Heart left ventricle (tissue), 16 donors: ENCODE results near the gene ASB15. TPM values are rescaled to one million over a fixed set of nuclear protein-coding genes. Genes with fewer than 3 reads are reported as not detected.
"Not testable (repeated sequence)": the region's sequence is repeated elsewhere in the genome, so short reads cannot be mapped to it uniquely, and the experiment has no call there.

ENCODE experiments used
- ATAC-seq, 4 donors: fragments of 200-7000 bp; cut with Tn5 transposase; one replicate each; pipeline ENCODE4 v1.9.1; 2020 to 2022; ENCODE audit warnings: moderate library complexity in 4 of 4, mild to moderate bottlenecking in 3 of 4, moderate number of reproducible peaks in 1 of 4
- DNase-seq, 5 donors: peaks; one replicate each; pipeline ENCODE4 v3.0.0-alpha.2; 2020
- H3K27ac ChIP-seq, 12 donors: fragments of 200-600 bp; sonication (generic) in 4 of 12; one replicate each; pipeline versions ENCODE4 v1.5.0 to v1.8.0; 2016 to 2022; ENCODE audit warnings: mild to moderate bottlenecking in 2 of 12
- H3K27me3 ChIP-seq, 9 donors: fragments of 200-600 bp; sonication (generic) in 2 of 9; one replicate each; pipeline versions ENCODE4 v1.5.1 to v1.8.0; 2016 to 2022; ENCODE audit warnings: mild to moderate bottlenecking in 3 of 9
- H3K36me3 ChIP-seq, 9 donors: fragments of 200-600 bp; sonication (generic) in 2 of 9; one replicate each; pipeline versions ENCODE4 v1.5.0 to v1.8.0; 2018 to 2022; ENCODE audit warnings: mild to moderate bottlenecking in 2 of 9
- H3K4me1 ChIP-seq, 12 donors: fragments of 200-600 bp; sonication (generic) in 4 of 12; one replicate each; pipeline versions ENCODE4 v1.5.0 to v1.8.0; 2016 to 2022; ENCODE audit warnings: mild to moderate bottlenecking in 3 of 12
- H3K4me3 ChIP-seq, 12 donors: fragments of 200-600 bp; sonication (generic) in 4 of 12; one replicate each; pipeline versions ENCODE4 v1.5.0 to v1.8.0; 2017 to 2022; ENCODE audit warnings: mild to moderate bottlenecking in 9 of 12, moderate library complexity in 4 of 12
- H3K9me3 ChIP-seq, 12 donors: fragments of 200-600 bp; sonication (generic) in 4 of 12; one replicate each; pipeline versions ENCODE4 v1.5.0 to v1.8.0; 2016 to 2022; ENCODE audit warnings: mild to moderate bottlenecking in 1 of 12
- POLR2A ChIP-seq, 2 donors: fragments of 450-650 bp; IDR thresholded peaks; one replicate each; pipeline ENCODE4 v1.6.1; 2017; ENCODE audit warnings: antibody characterized with exemption in 2 of 2, mild to moderate bottlenecking in 2 of 2, moderate library complexity in 2 of 2
- WGBS, 4 donors: extraction: QIAGEN DNeasy Blood & Tissue Kit in 2 of 4; methylation state at CpG; one replicate each; pipeline versions ENCODE4 v1.1.5 to v1.1.7; 2013 to 2018; 5-methylcytosine and 5-hydroxymethylcytosine counted together
- intact Hi-C, 10 donors: fragments of 100-400 bp; cut with DNase I; formaldehyde crosslinking; loops; one replicate each; pipeline versions ENCODE4 v1.11.1 to v1.14.2; 2022
- long read RNA-seq, 3 donors: library from polyadenylated mRNA; unstranded; transcript quantifications; one replicate each; pipeline ENCODE4 v2.0.0, GENCODE V29; 2020 to 2021
- polyA plus RNA-seq, 2 donors: library from polyadenylated mRNA; stranded (reverse); fragments of 200-250 nt; gene quantifications; one replicate each; pipeline ENCODE4 v1.2.3, GENCODE V29; 2013
- total RNA-seq, 9 donors: library from RNA; depleted of rRNA in 2 of 9; stranded (reverse); fragments of >200 nt in 2 of 9; fragmentation: NEBNext Ultra II Directional in 3 of 9; extraction: Animal tissue kit (Norgen Biotek cat#: 25700) in 3 of 9; gene quantifications; one replicate each; pipeline versions ENCODE4 v1.1.0 to v1.2.4, GENCODE V29; 2016 to 2023
- TF ChIP-seq, protein P1 (sequence below), 12 donors: fragments of 200-600 bp; sonication (generic) in 4 of 12; IDR thresholded peaks; one replicate each; pipeline versions ENCODE4 v1.5.0 to v1.8.0; 2018 to 2022; ENCODE audit warnings: antibody characterized with exemption in 12 of 12, mild to moderate bottlenecking in 5 of 12
- donor health status: ischemic (EF 13 %, LVEDD 7.1; RV severe dilation, severe dysfunction).
- donor health status: healthy with polysubstance abuse.
- donor health status: DM: no; HTN: yes; CAD: no.
- donor health status: DM: no; HTN: no; CAD: no.
- donor health status: ischemic (EF 25% LVEDD 6.9; RV normal size, moderate dysfunction).
- donor health status: ischemic (EF 25% LVEDD 5.7; RV mildly dilated, moderate dysfunction).
- donor health status: healthy.
- donor health status: DM: yes; HTN: yes; CAD: no.
- donor health status: ischemic (EF 35%, LVEDD 5.7; RV mildly dilated, moderate dysfunction).
- donor health status: nonischemic (EF 11% LVEDD 7.7; RV severe dilation, severe dysfunction).
- donor health status: DM: yes; HTN: yes; CAD: no.
- donor health status: PGD.
- donor health status: ischemic (EF 29% LVEDD 5.4; RV normal size, mild dysfunction).
- donor health status: nonischemic (EF 23%, LVEDD 6.1; RV moderate dilation, normal function).

The ASB15 gene
- 10 to 100 TPM; 25.4 to 77.1 (median 45.9) TPM for total RNA-seq
- polyA plus RNA-seq = 10 to 100 TPM in 1 of 2 donors, 1 to 10 TPM in 1; 2.2 to 20.9 TPM
- long read RNA-seq, donor 1, transcript ASB15-205 (12 exons, 2,956 nt) = major isoform, 21 of 96 reads
- long read RNA-seq, donor 1, partial matches to known transcripts = 11 of 96 reads
- long read RNA-seq, donor 1, other reads (novel, unspliced or antisense) = 64 of 96 reads
- long read RNA-seq, donor 2, transcript ASB15-205 (12 exons, 2,956 nt) = major isoform, 6 of 65 reads
- long read RNA-seq, donor 2, partial matches to known transcripts = 5 of 65 reads
- long read RNA-seq, donor 2, other reads (novel, unspliced or antisense) = 54 of 65 reads
- long read RNA-seq, donor 3, partial matches to known transcripts = 2 of 22 reads
- long read RNA-seq, donor 3, other reads (novel, unspliced or antisense) = 17 of 22 reads

DNA sequence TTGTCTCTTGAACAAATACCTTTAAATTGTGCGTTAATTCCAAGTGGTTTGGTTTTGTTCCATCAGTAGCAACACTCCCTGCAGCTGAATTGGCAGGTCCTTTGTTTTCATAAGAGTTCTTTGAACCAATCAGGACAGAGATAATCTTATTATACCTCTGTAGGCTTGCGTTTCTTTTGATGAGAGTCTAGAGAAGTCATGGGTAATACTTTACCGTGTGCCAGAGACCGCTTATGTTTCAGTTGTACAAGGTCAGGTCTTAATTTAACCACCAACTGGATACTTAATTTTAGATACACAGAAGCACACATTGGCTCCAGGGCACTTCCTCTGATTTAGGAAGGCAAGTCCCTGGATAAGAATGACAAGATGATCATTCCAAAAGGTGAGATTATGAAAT is at the start of gene ASB15:
TSS of gene ASB15 (plus strand) at position 292 of the 400 bp plus-strand sequence. CDS start 12,682 bp downstream, outside the sequence.
- TF ChIP-seq, protein P1, sequence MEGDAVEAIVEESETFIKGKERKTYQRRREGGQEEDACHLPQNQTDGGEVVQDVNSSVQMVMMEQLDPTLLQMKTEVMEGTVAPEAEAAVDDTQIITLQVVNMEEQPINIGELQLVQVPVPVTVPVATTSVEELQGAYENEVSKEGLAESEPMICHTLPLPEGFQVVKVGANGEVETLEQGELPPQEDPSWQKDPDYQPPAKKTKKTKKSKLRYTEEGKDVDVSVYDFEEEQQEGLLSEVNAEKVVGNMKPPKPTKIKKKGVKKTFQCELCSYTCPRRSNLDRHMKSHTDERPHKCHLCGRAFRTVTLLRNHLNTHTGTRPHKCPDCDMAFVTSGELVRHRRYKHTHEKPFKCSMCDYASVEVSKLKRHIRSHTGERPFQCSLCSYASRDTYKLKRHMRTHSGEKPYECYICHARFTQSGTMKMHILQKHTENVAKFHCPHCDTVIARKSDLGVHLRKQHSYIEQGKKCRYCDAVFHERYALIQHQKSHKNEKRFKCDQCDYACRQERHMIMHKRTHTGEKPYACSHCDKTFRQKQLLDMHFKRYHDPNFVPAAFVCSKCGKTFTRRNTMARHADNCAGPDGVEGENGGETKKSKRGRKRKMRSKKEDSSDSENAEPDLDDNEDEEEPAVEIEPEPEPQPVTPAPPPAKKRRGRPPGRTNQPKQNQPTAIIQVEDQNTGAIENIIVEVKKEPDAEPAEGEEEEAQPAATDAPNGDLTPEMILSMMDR (IDR thresholded peaks at IDR 0.05) = no peak
- TF ChIP-seq POLR2A (IDR thresholded peaks at IDR 0.05) = peak in 1 of 2 donors; percentile 65
- peak in 4 of 5 donors; percentile 28 to 50 (median 38) for DNase-seq
- Histone ChIP-seq H3K9me3 (no peaks in the 10 kb centered on the region), H3K4me3 (peak within 1 kb of the TSS; percentile 1 to 55 (median 43)), H3K27ac (peak within 1 kb of the TSS; percentile 62 to 88 (median 76)), H3K27me3 (no peaks in the 10 kb centered on the region), H3K36me3 (no peaks in the 10 kb centered on the region), H3K4me1 (peaks cover 0 to 8% (median 0%) of the 10 kb centered on the region in 12 donors)
- ATAC-seq = peak; percentile 95 to 98 (median 95)
- WGBS, 4 donors = 34 to 45% (median 40%) methylated on average over 4 of the region's 4 CpGs
- intact Hi-C loops = loop anchor here in 1 of 10 donors (5.0 kb wide), 1 partner anchor 56 kb away; the partner anchor contains the start of gene LMOD2

DNA sequence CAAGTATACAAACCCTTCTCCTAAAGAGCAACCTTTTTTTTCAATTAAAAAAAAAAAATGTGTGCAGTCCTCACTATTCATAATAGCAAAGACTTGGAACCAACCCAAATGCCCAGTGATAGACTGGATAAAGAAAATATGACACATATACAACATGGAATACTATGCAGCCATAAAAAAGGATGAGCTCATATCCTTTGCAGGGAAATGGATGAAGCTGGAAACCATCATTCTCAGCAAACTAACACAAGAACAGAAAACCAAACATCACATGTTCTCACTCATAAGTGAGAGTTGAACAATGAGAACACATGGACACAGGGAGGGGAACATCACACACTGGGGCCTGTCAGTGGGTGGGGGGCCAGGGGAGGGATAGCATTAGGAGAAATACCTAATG is 49.5 kb upstream of the ASB15 start:
- H3K27ac ChIP-seq = peak overlapping the region in 1 of 12 donors; percentile 9
- H3K4me1 ChIP-seq = peaks cover 6 to 70% (median 34%) of the 10 kb centered on the region in 12 donors
- peaks cover 0 to 74% (median 35%) of the 10 kb centered on the region in 9 donors for H3K36me3 ChIP-seq

DNA sequence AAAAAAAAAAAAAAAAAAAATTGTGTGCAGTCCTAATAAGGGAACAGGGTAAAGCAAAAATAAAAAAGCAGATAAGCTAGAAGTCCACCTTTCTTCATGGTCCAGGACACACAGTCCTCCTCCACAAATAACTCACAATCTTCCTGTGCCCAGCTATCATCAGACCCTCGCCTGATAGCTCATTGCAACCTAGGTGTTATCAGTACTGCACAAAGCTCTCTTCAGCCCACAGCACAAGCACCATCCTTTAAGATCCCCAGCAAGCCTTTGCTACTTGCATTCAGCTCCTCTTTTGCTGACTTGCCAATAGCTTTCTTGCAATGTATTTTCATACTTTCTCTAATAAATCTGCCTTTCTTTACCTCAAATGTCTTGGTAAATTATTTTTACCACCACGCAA is 49.0 kb upstream of the ASB15 start:
- H3K27me3 ChIP-seq = no peaks in the 10 kb centered on the region
- H3K9me3 ChIP-seq = peaks cover 0 to 5% (median 0%) of the 10 kb centered on the region in 12 donors
- DNase-seq = no peak
- peaks cover 6 to 67% (median 34%) of the 10 kb centered on the region in 12 donors for H3K4me1 ChIP-seq
- H3K27ac ChIP-seq = peak overlapping the region in 2 of 12 donors; percentile 3 to 45
- ATAC-seq = peak; percentile 18 to 77 (median 62)
- TF ChIP-seq POLR2A (IDR thresholded peaks at IDR 0.05) = no peak
- TF ChIP-seq, protein P1 (IDR thresholded peaks at IDR 0.05) = no peak
- peaks cover 0 to 70% (median 35%) of the 10 kb centered on the region in 9 donors for H3K36me3 ChIP-seq
- WGBS, 4 donors = 58 to 78% (median 70%) methylated on average over 2 of the region's 2 CpGs
- intact Hi-C loops = loop anchor here in 1 of 10 donors (10.0 kb wide), 1 partner anchor 192 kb away; the partner anchor contains the start of gene WASL
- H3K4me3 ChIP-seq = no peak overlapping the region

More for the DNA sequence above, 49.5 kb upstream of the ASB15 start:
- not testable (repeated sequence) for ATAC-seq, DNase-seq, H3K4me3 ChIP-seq, H3K9me3 ChIP-seq, H3K27me3 ChIP-seq
- intact Hi-C loops = loop anchor here in 1 of 10 donors (10.0 kb wide), 1 partner anchor 193 kb away; the partner anchor contains the start of gene WASL

DNA sequence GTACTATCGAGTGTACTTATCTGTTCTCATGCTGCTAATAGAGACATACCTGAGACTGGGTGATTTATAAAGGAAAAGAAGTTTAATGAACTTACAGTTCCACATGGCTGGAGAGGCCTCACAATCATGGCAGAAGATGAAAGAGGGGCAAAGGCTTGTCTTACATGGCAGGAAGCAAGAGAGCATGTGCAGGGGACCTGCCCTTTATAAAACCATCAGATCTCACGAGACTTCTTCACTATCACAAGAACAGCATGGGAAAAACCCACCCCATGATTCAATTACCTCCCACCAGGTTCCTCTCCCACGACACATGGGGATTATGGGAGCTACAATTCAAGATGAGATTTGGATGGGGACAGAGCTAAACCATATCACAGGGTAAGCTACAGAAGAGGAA is 48.5 kb upstream of the ASB15 start:
- intact Hi-C loops = loop anchor here in 1 of 10 donors (10.0 kb wide), 1 partner anchor 192 kb away; the partner anchor contains the start of gene WASL
- DNase-seq (no peak), ATAC-seq (no peak)
- peaks cover 0 to 5% (median 0%) of the 10 kb centered on the region in 12 donors for H3K9me3 ChIP-seq
- 54 to 71% (median 61%) methylated on average over 3 of the region's 3 CpGs for WGBS, 4 donors
- peaks cover 6 to 65% (median 35%) of the 10 kb centered on the region in 12 donors for H3K4me1 ChIP-seq
- H3K4me3 ChIP-seq = no peak overlapping the region
- H3K27ac ChIP-seq = peak overlapping the region in 2 of 12 donors; percentile 3 to 45
- no peaks in the 10 kb centered on the region for H3K27me3 ChIP-seq
- H3K36me3 ChIP-seq = peaks cover 0 to 65% (median 35%) of the 10 kb centered on the region in 9 donors
- TF ChIP-seq, protein P1 (IDR thresholded peaks at IDR 0.05) = no peak
- TF ChIP-seq POLR2A (IDR thresholded peaks at IDR 0.05) = no peak
